ENCODE results near the gene DENND1B. TPM values are rescaled to one million over a fixed set of nuclear protein-coding genes. Genes with fewer than 3 reads are reported as not detected.

Gene DENND1B
- total RNA-seq, 2 donors from 2014 or later, result 9.4 to 11.9 TPM

- no peak for DNase-seq
- H3K9me3 ChIP-seq (ENCODE audit: control insufficient read depth, low read length), result no peaks in the 10 kb centered on the region
- H3K27me3 ChIP-seq (ENCODE audit: control insufficient read depth, insufficient read depth, low read length, poor library complexity, severe bottlenecking), result no peaks in the 10 kb centered on the region
- Mint-ChIP-seq H3K36me3 (ENCODE audit: low read depth) (no peaks in the 10 kb centered on the region), H3K27me3 (ENCODE audit: insufficient read depth) (no peaks in the 10 kb centered on the region), H3K4me3 (no peak overlapping the region), H3K4me1 (peaks cover 53% of the 10 kb centered on the region), H3K9me3 (no peaks in the 10 kb centered on the region), H3K27ac (no peak overlapping the region)
- peaks cover 11% of the 10 kb centered on the region for H3K4me1 ChIP-seq (ENCODE audit: control insufficient read depth, insufficient read depth, low read length)
- H3K4me3 ChIP-seq (ENCODE audit: low read length), result no peak overlapping the region
- no peak overlapping the region for H3K9ac ChIP-seq (ENCODE audit: extremely low read depth, low read length, poor library complexity, severe bottlenecking)
- no peaks in the 10 kb centered on the region for H3K36me3 ChIP-seq (ENCODE audit: control insufficient read depth, insufficient read depth, low read length)
- TF ChIP-seq, protein P1, sequence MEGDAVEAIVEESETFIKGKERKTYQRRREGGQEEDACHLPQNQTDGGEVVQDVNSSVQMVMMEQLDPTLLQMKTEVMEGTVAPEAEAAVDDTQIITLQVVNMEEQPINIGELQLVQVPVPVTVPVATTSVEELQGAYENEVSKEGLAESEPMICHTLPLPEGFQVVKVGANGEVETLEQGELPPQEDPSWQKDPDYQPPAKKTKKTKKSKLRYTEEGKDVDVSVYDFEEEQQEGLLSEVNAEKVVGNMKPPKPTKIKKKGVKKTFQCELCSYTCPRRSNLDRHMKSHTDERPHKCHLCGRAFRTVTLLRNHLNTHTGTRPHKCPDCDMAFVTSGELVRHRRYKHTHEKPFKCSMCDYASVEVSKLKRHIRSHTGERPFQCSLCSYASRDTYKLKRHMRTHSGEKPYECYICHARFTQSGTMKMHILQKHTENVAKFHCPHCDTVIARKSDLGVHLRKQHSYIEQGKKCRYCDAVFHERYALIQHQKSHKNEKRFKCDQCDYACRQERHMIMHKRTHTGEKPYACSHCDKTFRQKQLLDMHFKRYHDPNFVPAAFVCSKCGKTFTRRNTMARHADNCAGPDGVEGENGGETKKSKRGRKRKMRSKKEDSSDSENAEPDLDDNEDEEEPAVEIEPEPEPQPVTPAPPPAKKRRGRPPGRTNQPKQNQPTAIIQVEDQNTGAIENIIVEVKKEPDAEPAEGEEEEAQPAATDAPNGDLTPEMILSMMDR (conservative IDR thresholded peaks at IDR 0.05), result no peak
- 80 to 89% methylated on average over 1 to 6 of the region's 6 CpGs for WGBS, 2 experiments (ENCODE audit: insufficient coverage in 1 of 2, insufficient read length in 1 of 2)
- no peak overlapping the region for H3K27ac ChIP-seq (ENCODE audit: low read depth, low read length)
Measured at GRCh38 chr1:197480446-197480845, 294.8 kb downstream of the DENND1B start.

GRCh38 chr1:197472141-197472540 is 303.1 kb downstream of the DENND1B start:
- Histone ChIP-seq H3K9ac (ENCODE audit: extremely low read depth, low read length, poor library complexity, severe bottlenecking) (no peak overlapping the region), H3K36me3 (ENCODE audit: control insufficient read depth, insufficient read depth, low read length) (no peaks in the 10 kb centered on the region), H3K4me1 (ENCODE audit: control insufficient read depth, insufficient read depth, low read length) (peaks cover 32% of the 10 kb centered on the region), H3K27me3 (ENCODE audit: control insufficient read depth, insufficient read depth, low read length, poor library complexity, severe bottlenecking) (no peaks in the 10 kb centered on the region), H3K9me3 (ENCODE audit: control insufficient read depth, low read length) (no peaks in the 10 kb centered on the region), H3K4me3 (ENCODE audit: low read length) (no peak overlapping the region), H3K27ac (ENCODE audit: low read depth, low read length) (no peak overlapping the region)
- no peak for DNase-seq
- Mint-ChIP-seq H3K36me3 (ENCODE audit: low read depth) (no peaks in the 10 kb centered on the region), H3K9me3 (no peaks in the 10 kb centered on the region), H3K4me3 (no peak overlapping the region), H3K27me3 (ENCODE audit: insufficient read depth) (no peaks in the 10 kb centered on the region), H3K27ac (no peak overlapping the region), H3K4me1 (peaks cover 70% of the 10 kb centered on the region)
- TF ChIP-seq, protein P1 (conservative IDR thresholded peaks at IDR 0.05), result no peak
- WGBS, 2 experiments (ENCODE audit: insufficient coverage in 1 of 2, insufficient read length in 1 of 2), result 89 to 92% methylated on average over 3 of the region's 3 CpGs

GRCh38 chr1:197471248-197471985 is 303.9 kb downstream of the DENND1B start:
- DNase-seq, result peak; percentile 84
- Mint-ChIP-seq H3K27ac (peak overlapping the region; percentile 64), H3K4me1 (peaks cover 65% of the 10 kb centered on the region), H3K27me3 (ENCODE audit: insufficient read depth) (no peaks in the 10 kb centered on the region), H3K4me3 (peak overlapping the region; percentile 14), H3K36me3 (ENCODE audit: low read depth) (no peaks in the 10 kb centered on the region), H3K9me3 (no peaks in the 10 kb centered on the region)
- Histone ChIP-seq H3K4me1 (ENCODE audit: control insufficient read depth, insufficient read depth, low read length) (peaks cover 32% of the 10 kb centered on the region), H3K36me3 (ENCODE audit: control insufficient read depth, insufficient read depth, low read length) (no peaks in the 10 kb centered on the region), H3K9me3 (ENCODE audit: control insufficient read depth, low read length) (no peaks in the 10 kb centered on the region), H3K9ac (ENCODE audit: extremely low read depth, low read length, poor library complexity, severe bottlenecking) (no peak overlapping the region), H3K27me3 (ENCODE audit: control insufficient read depth, insufficient read depth, low read length, poor library complexity, severe bottlenecking) (no peaks in the 10 kb centered on the region), H3K4me3 (ENCODE audit: low read length) (no peak overlapping the region), H3K27ac (ENCODE audit: low read depth, low read length) (no peak overlapping the region)
- TF ChIP-seq, protein P1 (conservative IDR thresholded peaks at IDR 0.05), result no peak
- 16 to 38% methylated on average over 3 to 7 of the region's 9 CpGs for WGBS, 2 experiments (ENCODE audit: insufficient coverage in 1 of 2, insufficient read length in 1 of 2)

Data from endodermal cell (in vitro differentiated cells).